ENCODE results near the gene GALE.
"Not testable (repeated sequence)": the region's sequence is repeated elsewhere in the genome, so short reads cannot be mapped to it uniquely, and the experiment has no call there.

Gene GALE

GRCh38 chr1:23792151-23792945, 8.2 kb downstream of the GALE start:
- no peak for DNase-seq (ENCODE audit: low read depth in 2 of 2)

DNA sequence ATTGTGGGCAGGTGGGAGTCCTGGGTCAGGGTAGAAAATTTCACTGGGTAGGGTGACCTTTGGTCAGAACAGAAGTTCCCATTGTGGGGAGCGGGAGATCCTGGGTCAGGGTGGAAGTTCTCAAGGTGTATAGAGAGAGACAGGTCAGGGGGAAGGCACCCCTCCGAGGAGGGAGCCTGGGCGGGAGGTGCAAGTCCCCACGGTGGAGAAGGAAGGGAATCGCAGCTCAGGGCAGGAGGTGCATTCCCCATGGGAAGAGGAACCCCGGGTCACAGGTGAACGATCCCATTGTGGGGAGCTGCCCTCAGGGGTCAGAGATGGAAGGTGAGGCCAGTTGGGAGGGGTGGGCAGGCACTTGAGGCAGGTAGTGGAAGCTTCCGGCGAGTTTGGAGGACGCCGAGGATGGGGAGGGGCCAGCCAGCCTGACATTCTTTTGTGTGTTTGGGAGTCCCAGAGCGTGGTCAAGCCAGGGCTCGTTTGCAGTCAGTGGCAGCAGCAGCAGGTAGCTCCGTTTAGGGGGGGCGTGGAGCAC, 9.0 kb downstream of the GALE start:
- no peak for DNase-seq (ENCODE audit: low read depth in 2 of 2)

DNA sequence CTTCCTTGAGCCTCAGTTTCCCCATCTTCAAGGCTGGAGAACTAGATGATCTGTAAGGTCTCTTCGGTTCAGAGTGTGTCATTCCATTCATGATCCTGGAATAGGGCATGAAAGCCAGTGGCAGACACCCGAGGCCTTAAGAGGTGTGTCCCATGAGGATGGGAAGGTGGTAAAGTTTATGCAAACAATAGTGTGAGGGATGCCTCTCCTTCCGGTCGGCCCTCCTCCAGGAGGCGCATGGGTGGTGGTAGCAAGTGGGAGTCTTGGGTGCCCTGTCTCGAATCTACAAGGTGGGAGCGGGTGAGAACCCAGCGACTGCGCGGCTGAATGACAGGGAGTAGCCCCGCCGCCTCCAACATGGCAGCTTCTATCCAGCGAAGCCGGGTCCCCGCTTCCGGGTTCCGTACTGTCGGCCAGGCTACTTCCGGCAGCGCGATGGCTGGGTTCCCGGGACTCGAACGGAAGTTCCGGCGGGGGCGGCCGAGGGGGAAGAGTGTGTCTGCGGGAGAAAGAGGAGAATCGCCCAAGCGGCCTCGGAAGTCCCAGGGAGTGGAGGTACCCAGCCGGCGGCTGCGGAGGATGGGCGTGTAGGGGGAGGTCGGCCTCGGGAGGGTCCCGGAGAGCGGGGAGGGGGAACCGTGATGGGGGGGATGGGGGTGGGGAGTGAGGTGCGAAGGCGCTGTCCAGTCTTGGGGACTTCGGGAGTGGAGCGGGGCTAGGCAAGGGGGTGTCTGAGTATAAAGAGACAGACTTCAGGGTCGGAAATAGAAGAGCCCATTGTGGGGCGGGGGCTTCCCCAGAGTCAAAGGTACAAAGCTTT, 9.6 kb downstream of the GALE start, which contains the start of gene LYPLA2:
TSS of gene LYPLA2 (plus strand) at position 450 of the 820 bp plus-strand sequence. CDS start 1,538 bp downstream, outside the sequence.
- DNase-seq (ENCODE audit: low read depth in 2 of 2), result peak; percentile 79

- no peak for DNase-seq (ENCODE audit: low read depth in 2 of 2)
These were observed 11.9 kb downstream of the GALE start for GRCh38 chr1:23788695-23789094.

DNA sequence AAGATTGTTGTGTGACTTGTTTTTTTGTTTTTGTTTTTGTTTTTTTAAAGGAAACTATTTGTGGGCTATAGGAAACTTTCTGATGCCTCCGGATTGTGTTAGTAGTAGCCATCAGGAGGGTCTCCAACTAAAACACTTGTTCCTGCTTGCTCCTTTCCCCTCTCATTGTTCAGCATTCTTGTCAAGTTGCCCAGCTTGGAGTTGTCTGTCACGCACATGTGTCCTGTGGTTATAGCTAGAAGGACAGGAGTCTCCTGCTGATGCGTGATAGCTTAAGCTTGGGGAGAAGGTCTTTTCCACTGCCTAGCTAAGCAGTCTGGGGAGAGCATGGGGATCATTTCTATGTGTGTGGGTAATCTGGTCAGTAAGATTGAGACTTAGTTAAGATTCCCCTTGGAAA, 12.9 kb downstream of the GALE start:
- no peak for DNase-seq (ENCODE audit: low read depth in 2 of 2)

DNA sequence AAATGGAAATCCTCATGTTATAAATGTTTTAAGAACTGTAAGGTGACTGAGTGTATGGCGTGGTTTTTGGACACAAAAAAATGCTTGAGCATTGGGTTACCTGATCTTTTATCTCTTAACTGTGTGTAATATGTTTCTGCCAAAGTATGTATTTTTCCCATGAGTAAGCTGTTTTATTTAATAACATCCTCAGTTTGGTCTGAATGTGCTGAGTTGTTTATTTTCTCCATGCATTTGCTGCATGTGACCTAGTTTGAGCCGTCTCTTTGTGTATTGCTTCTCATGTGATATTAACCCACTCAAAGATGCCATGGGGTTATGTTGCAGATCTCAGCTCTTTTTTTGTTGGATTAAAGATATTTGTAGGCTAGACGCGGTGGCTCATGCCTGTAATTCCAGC, 15.7 kb downstream of the GALE start:
- no peak for DNase-seq (ENCODE audit: low read depth in 2 of 2)

DNA sequence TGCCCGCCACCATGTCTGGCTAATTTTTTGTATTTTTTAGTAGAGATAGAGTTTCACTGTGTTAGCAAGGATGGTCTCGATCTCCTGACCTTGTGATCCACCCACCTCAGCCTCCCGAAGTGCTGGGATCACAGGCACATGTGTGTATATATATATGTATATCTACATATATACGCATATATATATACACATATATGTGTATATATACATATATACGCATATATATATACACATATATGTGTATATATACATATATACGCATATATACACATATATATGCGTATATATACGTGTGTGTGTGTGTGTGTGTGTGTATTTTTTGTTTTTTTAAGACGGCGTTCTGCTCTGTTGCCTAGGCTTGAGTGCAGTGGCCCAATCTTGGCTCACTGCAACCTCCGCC, 17.4 kb downstream of the GALE start:
- DNase-seq (ENCODE audit: low read depth in 2 of 2), result not testable (repeated sequence)

DNA sequence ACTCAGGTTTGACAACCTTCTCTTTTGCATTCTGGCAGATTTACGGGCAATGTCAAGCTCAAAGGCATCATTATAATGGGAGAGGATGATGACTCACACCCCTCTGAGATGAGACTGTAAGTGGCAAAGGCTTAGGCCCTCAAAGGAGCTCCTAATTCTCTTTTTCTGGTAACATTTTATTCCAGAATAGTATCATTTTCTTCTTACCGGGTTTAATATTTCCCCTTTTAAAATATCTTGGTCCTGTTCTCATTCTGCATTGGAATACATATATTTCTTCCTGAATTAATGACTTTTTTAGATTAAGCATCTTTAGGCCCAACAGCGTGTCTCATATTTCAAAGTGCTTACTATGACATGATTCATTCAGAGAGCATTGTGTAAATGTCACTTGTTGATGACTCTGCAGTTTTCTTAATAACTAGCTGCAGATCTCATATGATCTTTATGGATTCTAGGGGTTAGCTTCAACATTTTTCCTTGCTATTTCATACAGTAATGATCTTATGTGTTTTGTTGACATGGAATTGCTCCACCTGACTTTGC, 20.7 kb downstream of the GALE start:
- DNase-seq (ENCODE audit: low read depth in 2 of 2), result no peak

GRCh38 chr1:23777979-23778814, 22.4 kb downstream of the GALE start, which contains the start of gene PITHD1:
Gene PITHD1, plus strand, starts transcription at chr1:23778418. Its CDS starts 98 bp downstream, at chr1:23778516.
- DNase-seq (ENCODE audit: low read depth in 2 of 2), result peak; percentile 65 to 69

- no peak for DNase-seq (ENCODE audit: low read depth in 2 of 2)
These were observed 24.3 kb downstream of the GALE start for GRCh38 chr1:23776217-23776616.

DNA sequence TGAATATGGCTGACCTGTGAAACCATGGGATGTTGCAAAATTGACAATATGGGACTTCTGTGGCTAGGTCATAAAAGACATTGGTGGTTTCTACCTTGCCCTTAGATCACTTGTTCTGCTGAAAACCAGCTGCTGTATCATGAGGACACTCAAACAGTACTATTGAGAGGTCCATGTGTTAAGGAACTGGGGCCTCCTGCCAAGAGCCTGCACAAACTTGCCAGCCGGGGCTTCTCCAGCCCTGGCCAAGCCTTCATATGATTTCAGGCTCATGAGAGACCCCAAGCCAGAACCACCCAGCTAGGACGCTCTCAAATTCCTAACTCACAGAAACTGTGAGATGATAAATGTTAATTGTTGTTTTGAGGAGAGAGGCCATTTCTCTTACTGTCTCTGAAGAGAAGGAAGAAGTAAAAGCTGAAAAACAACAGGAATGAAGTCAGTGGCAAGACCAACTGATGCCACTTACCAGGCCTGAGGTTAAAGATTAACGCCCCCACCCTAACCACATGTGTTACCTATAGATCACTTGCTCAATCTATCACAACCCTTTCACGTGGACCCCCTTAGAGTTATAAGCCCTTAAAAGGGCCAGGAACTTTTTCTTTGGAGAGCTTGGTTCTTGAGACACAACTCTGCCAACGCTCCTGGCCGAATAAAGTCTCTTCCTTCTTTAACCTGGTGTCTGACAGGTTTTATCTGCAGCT, 26.2 kb downstream of the GALE start:
- DNase-seq (ENCODE audit: low read depth in 2 of 2), result no peak

- no peak for DNase-seq (ENCODE audit: low read depth in 2 of 2)
These were observed 27.7 kb downstream of the GALE start for GRCh38 chr1:23772854-23773242.

- DNase-seq (ENCODE audit: low read depth in 2 of 2), result peak; percentile 73 to 81
These were observed 28.3 kb downstream of the GALE start for GRCh38 chr1:23772049-23772853.

DNA sequence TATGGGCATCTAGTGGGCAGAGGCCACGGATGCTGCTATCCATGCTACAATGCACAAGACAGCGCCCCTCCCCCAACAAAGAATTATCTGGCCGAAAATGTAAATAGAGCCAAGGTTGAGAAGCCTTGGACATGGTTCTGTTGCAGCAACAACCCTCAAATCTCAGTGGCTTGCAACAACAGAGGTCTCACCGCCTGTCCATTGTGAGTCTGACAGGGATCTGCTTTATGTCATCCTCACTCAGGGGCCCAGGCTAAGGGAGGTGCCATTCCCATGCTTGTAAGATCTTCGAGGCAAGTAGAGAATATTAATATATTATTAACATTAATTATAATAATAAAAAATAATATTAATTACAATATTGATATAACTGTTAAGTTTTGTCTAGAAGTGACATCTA, 31.8 kb downstream of the GALE start:
- no peak for DNase-seq (ENCODE audit: low read depth in 2 of 2)

- DNase-seq (ENCODE audit: low read depth in 2 of 2), result no peak
These were observed 37.4 kb downstream of the GALE start for GRCh38 chr1:23763041-23763577.

DNA sequence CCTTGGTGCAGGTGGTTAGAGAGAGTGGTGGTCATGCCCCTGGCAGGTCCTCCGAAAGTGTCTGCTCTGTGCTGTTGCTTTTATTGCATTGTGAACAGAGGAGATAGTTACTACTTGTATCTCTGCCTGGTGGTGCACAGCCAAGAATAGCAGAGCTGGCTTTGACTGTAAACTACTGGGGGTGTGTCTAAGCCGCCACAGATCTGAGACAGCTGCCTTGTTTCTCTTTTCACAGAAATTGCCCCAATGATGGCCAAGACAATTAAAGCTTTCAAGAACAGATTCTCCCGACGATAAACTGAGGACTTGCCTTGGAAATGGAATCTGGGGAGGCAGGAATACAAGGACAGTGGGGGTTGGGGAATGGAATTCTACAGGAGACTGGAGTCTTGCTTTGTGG, 41.3 kb downstream of the GALE start:
- no peak for DNase-seq (ENCODE audit: low read depth in 2 of 2)

GRCh38 chr1:23757812-23758211, 42.7 kb downstream of the GALE start:
- DNase-seq (ENCODE audit: low read depth in 2 of 2), result no peak

- no peak for DNase-seq (ENCODE audit: low read depth in 2 of 2)
These were observed 43.9 kb downstream of the GALE start for GRCh38 chr1:23756676-23757075.

DNA sequence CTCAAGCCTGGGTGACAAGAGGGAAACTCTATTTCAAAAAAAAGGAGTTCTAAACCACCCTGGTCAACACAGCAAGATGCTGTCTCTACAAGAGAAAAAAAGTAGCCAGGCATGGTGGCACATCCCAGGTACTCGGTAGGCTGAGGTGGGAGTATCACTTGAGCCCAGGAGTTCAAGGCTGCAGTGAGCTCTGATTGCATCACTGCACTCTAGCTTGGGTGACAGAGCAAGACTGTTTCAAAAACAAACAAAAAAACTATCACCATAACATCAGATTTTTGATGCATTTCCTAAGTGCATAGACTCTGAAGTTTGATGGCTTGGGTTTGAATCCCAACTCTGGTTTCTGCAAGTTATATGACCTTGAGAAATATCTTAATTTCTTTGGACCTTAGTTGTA, 47.6 kb downstream of the GALE start:
- DNase-seq (ENCODE audit: low read depth in 2 of 2), result no peak

GRCh38 chr1:23751815-23752200, 48.7 kb downstream of the GALE start:
- no peak for DNase-seq (ENCODE audit: low read depth in 2 of 2)
